HG02852 (cell line): Measurements from ENCODE around the gene KRTAP10-7.
"Not testable (repeated sequence)": the region's sequence is repeated elsewhere in the genome, so short reads cannot be mapped to it uniquely, and the experiment has no call there.

Experiments
- ATAC-seq: cut with Tn5 transposase; IDR thresholded peaks from one replicate; pipeline ENCODE4 v1.9.1; 2021; ENCODE audit warnings: mild to moderate bottlenecking, moderate library complexity; ENCODE audit not compliant: unreplicated experiment

Gene KRTAP10-7

DNA sequence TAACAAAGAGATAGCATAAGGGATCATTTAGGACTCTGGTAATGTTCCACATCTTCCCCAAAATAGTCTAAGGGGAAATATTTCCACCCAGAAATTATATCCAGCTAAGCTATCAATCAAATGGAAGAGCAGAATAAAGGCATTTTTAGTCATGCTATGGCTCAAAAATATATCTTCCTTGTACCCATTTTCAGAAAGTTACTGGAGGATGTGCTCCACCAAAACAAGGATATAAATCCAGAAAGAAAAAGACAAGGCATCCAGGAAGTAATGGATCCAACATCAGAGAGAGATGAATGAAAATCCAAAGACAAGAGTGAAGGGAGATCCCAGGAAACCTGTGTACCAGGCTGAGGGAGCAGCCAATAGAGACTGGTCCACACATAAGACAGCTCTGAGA is 8.8 kb downstream of the KRTAP10-7 start:
- no peak for ATAC-seq

GRCh38 chr21:44610157-44610843 is 9.9 kb downstream of the KRTAP10-7 start:
- not testable (repeated sequence) for ATAC-seq

DNA sequence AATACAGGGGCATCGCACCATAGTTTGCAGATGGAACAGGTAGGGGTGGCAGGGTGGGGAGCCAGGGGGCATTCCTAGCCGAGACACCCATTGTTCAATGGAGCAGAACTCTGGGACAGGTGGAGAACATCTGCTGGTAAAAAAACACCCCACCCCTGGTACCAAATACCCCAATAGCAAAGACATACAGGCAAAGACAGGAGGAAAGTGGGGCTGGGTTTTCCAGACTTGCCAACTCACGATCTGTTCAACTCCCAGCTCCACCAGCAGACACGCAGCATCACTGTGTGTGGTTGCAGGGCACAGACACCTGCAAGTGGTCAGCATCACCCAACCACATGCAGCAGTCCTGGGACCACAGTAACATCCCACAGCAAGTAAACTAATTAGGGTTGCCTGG is 11.2 kb downstream of the KRTAP10-7 start:
- no peak for ATAC-seq

DNA sequence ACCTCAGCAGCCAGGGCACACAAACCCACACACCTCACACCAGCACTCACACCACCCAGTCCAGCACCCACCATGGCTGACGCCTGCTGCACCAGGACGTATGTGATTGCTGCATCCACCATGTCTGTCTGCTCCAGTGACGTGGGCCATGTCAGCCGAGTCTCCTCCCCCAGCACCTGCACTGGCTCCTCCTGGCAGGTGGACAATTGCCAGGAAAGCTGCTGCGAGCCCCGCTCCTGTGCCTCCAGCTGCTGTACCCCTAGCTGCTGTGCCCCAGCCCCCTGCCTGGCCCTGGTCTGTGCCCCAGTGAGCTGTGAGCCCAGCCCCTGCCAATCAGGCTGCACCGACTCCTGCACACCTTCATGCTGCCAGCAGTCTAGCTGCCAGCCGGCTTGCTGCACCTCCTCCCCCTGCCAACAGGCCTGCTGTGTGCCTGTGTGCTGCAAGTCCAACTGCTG is 11.7 kb downstream of the KRTAP10-7 start, which contains the start of gene KRTAP10-8:
Gene KRTAP10-8 (plus strand): TSS at position 51 of the 458 bp plus-strand sequence. CDS start 22 bp downstream, at position 73.
- ATAC-seq: no peak

DNA sequence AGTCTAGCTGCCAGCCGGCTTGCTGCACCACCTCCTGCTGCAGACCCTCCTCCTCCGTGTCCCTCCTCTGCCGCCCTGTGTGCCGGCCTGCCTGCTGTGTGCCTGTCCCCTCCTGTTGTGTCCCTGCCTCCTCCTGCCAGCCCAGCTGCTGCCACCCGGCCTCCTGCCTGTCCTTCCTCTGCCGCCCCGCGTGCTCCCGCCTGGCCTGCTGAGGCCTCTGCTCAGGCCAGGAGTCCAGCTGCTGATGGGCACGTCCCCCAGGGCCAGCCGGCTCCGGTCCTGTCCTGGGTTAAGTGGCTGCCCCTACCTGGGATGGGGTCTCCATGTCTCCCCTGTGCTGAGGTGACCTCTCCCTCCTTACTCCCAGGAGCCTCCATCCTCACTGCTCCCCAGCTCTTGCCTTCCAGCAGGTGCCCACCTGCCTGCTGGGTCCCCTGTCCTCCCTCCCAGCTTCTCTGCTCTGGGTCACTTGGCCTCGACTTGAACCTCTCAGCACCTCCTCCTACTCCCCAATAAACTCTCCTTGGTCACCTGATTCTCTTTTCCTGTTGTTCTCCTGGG is 12.4 kb downstream of the KRTAP10-7 start:
- no peak for ATAC-seq

DNA sequence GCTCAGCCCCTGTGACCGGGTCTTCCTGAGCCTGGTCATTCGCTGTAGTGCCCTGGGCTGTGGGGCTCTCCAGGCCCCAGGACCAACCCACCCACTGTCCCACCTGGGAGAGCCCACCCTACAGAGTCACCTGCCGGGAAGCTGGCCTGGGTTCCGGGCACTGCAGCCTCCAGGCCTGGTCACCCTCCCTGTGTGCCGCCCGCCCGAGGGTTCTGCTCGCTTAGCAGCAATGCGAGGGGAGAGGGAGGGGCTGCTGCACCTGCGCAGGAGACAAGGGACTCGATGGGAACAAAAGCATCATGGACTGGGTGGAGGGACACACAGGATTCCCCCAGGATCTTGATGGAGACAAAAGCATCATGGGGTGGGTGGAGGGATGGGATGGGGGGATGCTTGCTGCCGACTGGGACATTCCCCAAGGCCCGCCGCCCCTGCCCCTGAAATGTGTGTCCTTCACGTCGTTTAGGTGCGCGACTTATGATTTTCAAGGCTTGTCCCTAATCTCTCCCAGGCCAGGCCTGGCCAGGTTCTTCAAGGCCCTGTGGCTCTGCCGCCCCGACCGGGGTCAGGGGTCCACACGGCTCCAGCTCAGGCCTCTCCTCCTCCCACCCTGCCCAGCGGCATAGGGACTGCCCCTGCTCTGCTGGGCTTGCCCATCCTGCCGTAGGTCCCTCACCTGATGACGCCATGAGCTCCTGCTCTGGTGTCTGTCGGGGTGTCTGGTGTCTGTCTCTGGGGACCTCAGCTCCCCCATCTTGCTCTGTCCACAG is 13.2 kb downstream of the KRTAP10-7 start:
- no peak for ATAC-seq

GRCh38 chr21:44614161-44614631 is 13.8 kb downstream of the KRTAP10-7 start:
- ATAC-seq: no peak

DNA sequence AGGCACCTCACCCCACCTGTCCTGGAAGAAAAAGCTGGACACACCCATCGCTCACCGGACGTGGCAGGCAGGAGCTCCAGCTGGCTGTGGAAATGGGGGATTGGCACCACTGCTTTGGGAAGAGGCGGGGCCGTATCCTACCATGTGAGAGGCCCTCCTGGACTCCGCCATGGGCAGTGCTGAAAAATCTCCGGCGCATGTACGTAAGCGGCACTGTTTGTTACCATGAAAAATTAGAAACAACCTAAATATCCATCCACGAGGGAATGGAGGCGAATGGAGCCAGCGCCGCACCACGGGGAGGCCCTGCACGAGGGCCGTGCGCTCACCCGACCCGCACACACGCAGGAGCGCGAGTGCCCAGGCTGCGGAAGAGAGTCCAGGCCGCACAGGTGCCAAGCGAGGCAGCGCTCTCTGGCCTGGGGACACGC is 14.6 kb downstream of the KRTAP10-7 start:
- no peak for ATAC-seq

- no peak for ATAC-seq
These were observed 15.1 kb downstream of the KRTAP10-7 start for GRCh38 chr21:44615466-44615865.

DNA sequence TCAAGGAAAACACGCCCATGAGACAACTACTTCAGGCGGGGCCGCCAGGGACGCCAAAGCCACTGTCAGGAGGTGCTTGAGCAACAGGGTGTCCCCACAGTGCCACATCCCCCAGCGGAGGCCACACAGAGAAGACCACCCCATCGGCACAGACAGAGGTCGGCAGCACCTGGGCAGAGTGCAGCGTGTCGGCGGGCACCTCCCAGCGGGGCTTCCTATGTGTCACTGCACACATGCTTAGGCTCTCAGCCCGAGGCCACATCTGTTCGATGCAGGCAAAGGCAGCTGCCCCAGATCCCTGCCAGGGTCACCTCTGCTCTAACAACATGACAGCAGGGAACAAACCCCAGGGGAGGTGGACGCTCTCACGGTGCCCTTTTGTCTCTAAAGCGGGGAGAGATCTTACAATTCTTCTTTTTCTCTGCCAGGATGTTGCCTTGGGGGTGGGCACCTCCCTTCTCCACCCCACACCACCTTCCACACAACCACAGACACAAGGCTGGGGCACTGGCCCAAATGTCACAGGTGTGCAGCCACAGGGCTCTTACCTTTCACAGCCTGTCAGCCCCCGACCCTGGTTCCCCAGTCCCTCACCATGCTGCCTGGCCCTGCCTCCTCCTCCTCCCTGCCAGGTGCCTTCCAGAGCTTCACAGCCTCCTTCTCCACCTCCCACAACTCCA is 15.7 kb downstream of the KRTAP10-7 start:
- ATAC-seq: no peak

DNA sequence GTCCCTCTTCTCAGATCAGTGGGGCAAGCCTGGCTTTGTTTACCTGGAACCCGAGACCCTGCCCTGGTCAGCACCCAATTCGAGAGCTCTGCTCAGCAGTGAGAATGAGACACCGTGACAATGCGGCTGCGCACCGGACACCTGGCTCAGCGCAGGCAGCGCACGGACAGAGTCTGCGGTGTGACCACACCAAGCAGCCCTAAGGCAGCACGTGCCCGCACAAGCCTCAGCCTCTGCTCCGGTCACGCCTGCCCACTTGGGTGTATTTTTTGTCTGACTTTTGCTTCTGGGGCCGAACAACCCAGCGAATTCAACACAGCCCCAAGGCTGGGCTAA is 16.2 kb downstream of the KRTAP10-7 start:
- ATAC-seq: no peak

DNA sequence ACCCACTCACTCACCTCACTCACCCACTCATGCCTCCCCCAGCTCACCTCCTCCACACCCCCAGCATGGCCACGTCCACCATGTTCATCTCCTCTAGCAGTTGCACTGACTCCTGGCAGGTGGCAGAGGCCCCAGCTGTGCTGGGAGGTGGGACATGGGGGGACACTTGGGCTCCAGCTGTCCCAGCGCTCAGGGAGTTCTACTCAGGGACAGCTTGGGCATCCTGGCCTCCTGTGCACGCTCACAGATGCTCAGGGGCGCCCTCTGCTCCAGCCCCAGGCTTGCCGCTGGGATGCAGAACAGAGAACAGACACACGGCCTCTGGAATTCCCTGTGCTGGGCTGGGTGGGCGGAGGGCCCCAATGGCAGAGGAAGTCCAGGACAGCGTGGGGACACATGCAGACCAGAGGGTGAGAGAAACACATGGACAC is 16.7 kb downstream of the KRTAP10-7 start:
- no peak for ATAC-seq

DNA sequence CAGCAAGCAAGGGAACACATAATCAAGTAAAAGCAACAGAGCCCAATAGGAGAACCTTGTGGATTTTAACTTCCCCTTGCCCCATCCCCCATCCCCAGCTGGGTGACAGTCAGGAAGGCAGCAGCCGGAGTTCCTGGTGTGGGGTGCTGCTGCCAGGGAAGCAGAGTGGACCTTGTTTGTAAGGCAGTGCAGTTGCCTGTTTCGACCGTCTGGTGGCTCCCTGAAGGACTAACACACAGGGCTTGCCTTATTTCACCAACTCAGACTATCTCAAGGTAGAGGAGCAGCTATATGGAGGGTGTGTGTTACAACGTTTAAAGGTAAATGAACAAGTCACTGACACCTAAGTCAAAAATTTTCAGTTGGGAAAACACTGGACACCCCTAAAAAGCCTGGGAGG is 18.1 kb downstream of the KRTAP10-7 start:
- no peak for ATAC-seq

GRCh38 chr21:44618909-44619308 is 18.5 kb downstream of the KRTAP10-7 start:
- ATAC-seq: no peak

GRCh38 chr21:44619886-44620285 is 19.5 kb downstream of the KRTAP10-7 start:
- no peak for ATAC-seq

GRCh38 chr21:44623575-44623974 is 23.2 kb downstream of the KRTAP10-7 start:
- ATAC-seq: no peak

GRCh38 chr21:44625756-44626155 is 25.4 kb downstream of the KRTAP10-7 start:
- no peak for ATAC-seq

GRCh38 chr21:44626262-44626661 is 25.9 kb downstream of the KRTAP10-7 start:
- ATAC-seq: no peak

DNA sequence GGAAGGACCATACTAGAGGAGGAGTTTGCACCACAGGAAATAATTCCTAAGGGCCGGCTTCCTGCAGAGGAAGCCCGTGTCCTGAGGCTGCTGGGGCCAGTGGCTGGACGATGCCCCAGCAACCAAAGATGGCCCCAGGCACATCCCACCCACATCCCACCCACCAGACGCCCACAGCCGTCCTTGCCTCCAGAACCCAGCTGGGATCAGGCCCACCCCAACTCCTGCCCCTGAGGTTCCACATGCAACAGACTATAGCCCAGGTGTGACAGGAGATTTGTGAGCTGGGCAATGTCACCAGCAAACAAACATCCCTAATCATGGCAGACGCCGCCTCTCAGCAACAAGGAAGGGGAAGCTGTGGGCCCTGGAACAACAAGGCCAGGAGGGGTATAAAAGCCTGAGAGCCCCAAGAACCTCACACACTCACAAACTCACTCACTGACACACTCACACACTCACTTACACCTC is 26.3 kb downstream of the KRTAP10-7 start, which contains the start of gene KRTAP10-9:
Gene KRTAP10-9 (plus strand): TSS at position 421 of the 471 bp plus-strand sequence. CDS start 79 bp downstream, outside the sequence.
- ATAC-seq: no peak

- ATAC-seq: not testable (repeated sequence)
These were observed 26.9 kb downstream of the KRTAP10-7 start for GRCh38 chr21:44627181-44627822.
